Ishikawa (cell line): Measurements from ENCODE around the gene FIG4.

Experiments used
- CEBPB ChIP-seq: IDR thresholded peaks from 2 replicates; pipeline ENCODE4 v1.6.1; 2012
- CREB1 ChIP-seq: IDR thresholded peaks from 2 replicates; pipeline ENCODE4 v1.6.1; 2012; ENCODE audit warnings: low read depth
- EGR1 ChIP-seq: IDR thresholded peaks from 2 replicates; pipeline ENCODE4 v1.6.1; 2012
- EP300 ChIP-seq: IDR thresholded peaks from 2 replicates; pipeline ENCODE4 v1.6.1; 2012; ENCODE audit warnings: borderline replicate concordance
- FOXM1 ChIP-seq: IDR thresholded peaks from 2 replicates; pipeline ENCODE4 v1.6.1; 2012; ENCODE audit warnings: low read depth, borderline replicate concordance
- MAX ChIP-seq: IDR thresholded peaks from 2 replicates; pipeline ENCODE4 v1.6.1; 2012
- RAD21 ChIP-seq: IDR thresholded peaks from 2 replicates; pipeline ENCODE4 v1.6.1; 2012; ENCODE audit warnings: low read depth
- TEAD4 ChIP-seq: IDR thresholded peaks from 2 replicates; pipeline ENCODE4 v1.6.1; 2012
- USF1 ChIP-seq: IDR thresholded peaks from 2 replicates; pipeline ENCODE4 v1.6.1; 2012

- TF ChIP-seq CEBPB (no peak), USF1 (no peak), RAD21 (no peak), EP300 (no peak), CREB1 (no peak), FOXM1 (no peak), TEAD4 (no peak), MAX (no peak), EGR1 (no peak)
Measured at GRCh38 chr6:109799129-109799528, 108.0 kb downstream of the FIG4 start.
